ENCODE data around the gene SNX12.

- no peak for TF ChIP-seq CTCF (IDR thresholded peaks at IDR 0.05)
- no peak for TF ChIP-seq POLR2A (IDR thresholded peaks at IDR 0.05)
Measured at GRCh38 chrX:71067712-71068043, 456 bp downstream of the SNX12 start.

Data from ovary (tissue), 3 donors.